SW 1271 (cell line): ENCODE measurements around the gene RMRP.

Experiments
- DNase-seq, 2 experiments: peaks; one replicate each; lab custom pipeline; 2025; lab: John Stamatoyannopoulos, UW

The RMRP gene

DNA sequence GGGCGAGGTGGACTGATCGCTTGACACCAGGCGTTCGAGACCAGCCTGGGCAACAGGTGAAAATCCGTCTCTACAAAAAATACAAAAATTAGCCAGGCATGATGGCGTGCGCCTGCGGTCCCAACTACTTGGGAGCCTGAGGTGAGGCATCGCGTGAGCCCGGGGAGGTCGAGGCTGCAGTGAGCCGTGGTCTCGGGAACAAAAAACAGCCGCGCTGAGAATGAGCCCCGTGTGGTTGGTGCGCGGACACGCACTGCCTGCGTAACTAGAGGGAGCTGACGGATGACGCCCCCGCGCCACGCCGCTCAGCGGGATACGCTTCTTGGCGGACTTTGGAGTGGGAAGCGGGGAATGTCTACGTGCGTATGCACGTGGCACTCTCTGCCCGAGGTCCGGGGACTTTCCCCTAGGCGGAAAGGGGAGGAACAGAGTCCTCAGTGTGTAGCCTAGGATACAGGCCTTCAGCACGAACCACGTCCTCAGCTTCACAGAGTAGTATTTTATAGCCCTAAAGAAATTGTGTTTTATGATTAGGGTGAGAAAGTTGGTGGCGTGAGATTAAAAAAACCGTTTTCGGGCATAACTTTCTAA is at the start of gene RMRP:
TSS of gene RMRP (minus strand) at position 474 of the 591 bp plus-strand sequence.
- DNase-seq = peak; percentile 89

DNA sequence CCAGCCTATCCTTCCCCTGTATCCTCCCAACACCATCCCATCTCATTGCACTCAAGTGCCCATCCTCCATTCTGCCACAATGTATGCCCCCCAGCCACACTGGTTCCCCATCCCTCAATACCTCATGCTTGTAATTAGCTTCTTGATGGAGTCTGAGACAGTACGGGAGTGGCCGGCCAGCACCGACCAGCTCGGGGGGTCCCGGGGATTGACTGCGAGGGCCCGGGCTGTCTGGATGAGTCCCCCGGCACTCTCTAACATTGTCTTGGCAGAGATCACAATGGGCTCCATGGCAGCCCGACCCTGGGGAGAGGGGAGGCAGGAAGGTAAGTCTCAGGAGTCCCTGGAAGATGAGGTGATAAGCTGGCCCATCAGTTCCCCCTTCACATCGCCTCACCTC is 49.1 kb upstream of the RMRP start:
- no peak for DNase-seq

DNA sequence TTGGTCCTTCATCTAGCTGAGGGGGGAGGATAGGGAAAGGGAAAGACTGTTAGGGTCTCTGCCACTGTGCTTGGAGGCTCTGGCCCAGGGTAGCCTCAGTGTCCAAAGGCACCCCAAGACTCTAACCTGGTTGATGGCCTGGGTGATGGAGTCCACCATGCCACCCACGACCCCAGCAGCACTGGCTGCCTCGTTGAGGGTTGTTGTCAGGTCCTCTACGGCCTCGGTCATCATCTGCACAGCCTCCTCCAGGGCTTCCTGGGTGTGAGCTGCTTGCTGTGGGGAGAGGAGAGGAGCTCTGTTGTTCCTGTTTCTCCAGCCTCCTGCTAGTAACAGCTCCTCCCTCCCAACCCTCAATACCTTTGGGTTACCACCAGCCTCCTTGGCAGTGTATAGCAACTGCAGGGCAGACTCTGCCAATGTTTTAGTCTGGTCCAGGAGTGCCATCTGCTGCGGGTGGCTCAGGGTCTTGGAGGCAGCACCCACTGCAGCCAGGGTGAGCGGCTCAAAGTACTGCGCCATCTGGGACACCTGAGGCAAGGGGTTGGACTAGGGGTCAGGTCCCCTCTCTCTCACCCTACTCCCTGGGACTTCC is 48.1 kb upstream of the RMRP start:
- DNase-seq = no peak

DNA sequence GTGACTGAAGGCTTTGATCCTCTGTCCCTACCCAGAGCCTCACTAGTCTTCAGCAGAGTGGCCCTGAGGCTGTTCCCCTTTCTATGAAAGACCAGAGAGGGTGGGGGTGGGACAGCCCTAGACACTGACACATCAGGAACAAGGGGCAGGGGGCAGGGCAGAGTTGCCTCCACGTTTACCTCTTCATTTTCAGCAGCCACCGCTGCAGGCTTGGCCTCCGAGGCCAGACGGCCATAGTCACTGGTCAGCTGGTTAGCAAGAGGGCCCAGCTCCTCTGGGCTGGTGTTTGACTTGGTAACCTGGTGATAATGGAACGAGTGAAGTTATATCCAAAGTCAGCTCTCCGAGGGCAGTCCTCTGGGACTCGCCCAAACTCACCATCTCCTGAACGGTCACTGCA is 47.6 kb upstream of the RMRP start:
- no peak for DNase-seq

DNA sequence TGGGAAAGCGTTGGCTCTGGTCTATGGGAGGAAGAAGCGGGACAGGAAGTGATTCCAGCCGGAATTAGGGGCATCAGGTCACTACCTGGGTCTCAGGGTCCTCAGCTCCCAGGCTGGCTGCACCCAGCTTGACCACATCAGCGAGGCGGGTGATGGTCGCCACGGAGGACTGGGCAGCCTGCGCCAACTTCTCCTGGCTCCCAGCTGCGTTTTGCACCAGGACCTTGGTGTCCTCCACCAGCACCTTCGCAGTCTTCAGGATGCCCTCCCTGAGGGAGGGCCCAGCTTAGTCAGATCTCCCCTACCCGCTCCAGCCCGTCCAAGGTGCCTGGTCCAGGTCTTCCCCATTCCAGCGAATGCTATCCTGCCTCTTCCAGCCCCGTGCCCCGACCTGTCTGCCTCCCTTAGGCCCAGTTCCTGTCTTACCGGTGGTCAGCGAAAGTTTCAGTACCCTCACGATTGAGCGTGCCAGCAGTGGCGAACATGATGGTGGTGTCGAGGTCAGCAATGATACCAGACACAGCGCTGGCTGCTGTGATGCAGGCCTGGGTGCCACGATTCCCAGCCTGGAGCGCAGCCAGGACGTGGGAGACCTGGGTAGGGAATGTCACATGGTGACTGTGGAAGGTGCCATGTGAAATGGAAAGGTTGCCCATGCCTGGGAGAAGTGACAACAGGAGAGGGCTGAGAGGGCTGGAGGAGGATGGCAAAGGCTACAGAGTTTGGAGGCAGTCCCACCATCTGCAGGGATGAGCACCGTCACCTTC is 46.3 kb upstream of the RMRP start:
- DNase-seq = no peak

DNA sequence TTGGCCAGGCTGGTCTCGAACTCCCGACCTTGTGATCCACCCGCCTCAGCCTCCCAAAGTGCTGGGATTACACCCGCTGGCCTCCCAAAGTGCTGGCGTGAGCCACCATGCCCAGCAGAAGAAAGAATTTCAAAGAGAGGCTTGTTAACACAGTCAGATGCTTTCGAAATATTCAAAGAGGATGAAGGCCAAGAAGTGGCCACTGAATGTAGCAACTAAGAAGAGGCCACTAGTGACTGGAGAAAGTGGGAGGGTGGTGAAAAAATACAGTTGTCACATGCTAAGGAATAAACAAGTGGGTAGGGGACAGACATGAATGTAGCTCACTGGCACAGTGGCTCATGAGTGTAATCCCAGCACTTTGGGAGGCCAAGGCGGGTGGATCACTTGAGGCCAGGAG is 44.9 kb upstream of the RMRP start:
- no peak for DNase-seq

DNA sequence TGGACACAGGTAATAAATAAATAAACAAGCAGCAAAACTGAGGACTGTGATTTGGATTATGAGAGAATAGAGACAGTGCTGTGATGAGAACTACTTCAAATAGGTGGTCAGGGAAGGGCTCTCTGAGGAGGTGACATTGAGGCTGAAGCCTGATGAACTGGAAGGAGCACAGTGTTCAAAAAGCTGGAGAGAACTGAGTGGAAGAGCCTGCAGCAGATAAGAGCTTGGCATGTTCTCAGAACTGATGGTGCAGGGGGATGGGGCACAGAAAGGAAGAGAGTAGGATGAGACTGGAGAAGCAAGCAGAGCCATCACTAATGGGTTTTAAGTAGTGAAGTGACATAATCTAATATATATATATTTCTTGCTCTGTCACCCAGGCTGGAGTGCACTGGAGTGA is 43.1 kb upstream of the RMRP start:
- DNase-seq = no peak

DNA sequence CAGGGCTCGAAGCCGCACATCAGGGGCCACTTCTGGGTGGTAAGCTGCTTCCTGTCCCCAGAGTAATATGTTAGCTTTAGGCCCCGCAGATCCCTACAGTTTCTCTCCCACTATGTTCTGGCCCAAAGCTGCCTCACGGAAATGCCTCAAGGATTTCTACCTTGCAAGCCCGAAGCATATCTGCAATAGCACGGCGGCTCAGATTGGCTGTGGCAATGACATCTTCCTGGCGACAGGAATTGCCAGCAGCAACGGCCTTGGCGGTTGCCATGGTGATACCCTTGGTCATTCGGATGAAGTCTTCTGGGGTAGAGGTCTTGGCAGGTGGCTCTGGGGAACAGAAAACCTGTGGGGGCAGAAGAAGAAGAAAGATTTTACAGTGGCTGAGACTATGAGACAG is 42.2 kb upstream of the RMRP start:
- DNase-seq = no peak

DNA sequence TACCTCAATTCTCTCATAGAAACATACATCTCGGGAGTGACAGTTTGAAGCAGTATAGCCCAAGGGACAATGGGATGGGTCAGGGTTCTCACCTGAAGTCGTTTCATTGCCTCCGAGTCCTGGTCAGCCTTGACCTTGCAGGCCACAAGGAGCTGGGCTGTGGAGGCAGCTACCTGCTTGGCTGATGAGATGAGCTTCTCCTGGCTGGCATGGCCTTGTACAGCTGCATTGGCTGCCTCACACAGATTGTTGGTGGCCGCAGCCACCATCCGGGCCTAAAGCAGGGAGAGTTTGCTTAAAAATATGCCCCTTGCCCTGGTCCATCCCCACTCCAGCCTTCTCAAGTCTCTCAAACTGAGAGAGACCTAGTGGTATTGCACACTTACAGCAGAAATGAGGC is 40.4 kb upstream of the RMRP start:
- no peak for DNase-seq

DNA sequence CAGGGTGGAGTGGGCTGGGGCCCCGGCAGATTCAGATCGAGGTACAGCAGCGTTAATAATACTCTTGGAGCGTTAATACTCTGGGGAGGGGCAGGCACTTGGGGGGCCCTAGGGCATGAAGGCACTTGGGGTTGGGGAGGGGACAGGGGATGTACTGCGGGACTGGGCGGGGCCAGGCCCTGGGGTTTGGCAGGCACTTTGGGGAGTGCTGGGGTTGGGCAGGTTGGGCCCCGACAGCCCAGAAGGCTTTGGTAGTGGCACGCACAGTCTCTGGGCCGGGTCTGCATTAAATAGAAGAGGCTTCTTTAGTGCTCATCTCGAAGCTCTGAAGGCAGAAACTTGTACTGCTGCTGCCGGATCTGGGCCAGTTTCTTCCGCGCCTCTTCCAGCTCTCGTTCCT is 39.7 kb upstream of the RMRP start:
- no peak for DNase-seq

DNA sequence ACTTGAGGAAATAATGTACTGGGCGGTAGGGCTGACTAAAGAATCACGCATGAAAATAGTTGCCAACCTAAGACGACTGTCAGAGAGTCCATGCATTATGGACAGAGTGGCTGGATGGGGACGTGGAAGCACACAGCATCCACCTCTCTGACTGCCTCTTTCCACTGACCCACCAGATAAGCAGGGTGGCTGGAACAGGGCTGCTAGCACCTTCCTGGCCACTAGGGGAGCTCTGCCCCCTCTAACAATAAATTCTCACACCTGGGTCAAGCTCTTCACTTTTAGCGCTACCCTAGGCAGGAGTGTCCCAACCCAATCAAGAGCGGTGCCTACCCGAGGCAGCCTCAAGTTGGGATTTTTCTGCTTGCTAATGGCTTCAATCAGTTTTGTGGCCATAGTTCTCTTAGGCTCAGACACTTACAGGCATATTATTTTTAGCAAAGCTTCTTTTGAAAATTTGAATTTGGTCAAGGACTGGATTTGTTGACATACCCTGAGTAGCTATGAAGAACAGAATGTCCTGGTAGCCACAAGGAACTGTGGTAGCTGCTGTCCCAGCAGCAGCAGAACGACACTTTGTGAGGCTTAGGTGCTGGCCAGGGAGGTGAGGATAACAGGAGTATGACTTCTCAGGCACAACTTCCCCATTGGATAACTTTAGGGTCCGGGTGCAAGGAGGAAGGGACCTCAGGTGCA is 38.8 kb upstream of the RMRP start:
- peak in 1 of 2 experiments; percentile 53 for DNase-seq

DNA sequence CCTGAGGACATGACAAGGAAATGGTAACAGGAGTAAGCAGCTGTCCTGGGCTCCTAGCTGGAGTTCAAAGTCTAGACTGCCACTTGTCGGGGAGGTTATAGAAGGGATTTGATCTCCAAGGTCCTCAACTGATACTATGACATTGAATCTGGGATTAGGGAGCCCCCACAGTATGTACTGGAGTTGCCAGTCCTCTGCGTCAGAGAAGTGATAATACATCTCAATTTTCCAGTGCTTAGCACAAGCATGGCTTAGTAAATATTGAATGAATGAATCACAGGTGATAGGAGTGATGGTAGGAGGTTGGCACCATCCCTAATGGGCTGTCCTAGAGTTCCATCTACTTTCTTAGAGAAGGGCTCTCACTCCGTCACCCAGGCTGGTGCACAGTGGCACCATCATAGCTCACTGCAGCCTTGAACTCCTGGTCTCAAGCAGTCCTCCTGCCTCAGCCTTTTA is 38.2 kb upstream of the RMRP start:
- no peak for DNase-seq

DNA sequence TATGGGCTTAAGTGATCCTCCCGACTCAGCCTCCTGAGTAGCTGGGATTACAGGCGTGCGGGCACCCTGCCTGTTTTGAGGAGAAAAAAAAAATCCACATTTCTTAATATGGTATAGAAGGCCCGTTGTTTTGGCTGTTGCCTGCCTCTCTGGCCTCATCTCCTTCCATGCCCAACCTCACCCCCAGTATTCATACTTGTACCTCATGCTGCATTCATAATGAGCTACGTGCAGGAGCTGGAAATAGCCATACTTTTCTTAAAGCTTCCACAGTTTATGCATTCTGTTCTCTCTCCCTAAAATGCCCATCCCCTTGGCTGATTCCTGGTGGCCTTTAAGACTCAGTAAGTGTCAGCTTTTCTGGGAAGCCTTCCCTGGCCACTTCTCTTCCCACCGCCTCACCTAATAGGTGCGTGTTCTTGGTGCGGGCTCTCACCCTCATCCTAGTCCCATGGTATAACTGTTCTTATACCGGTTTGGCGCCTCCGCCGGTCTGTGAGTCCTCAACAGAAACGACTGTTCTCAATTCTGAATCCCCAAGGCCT is 34.0 kb upstream of the RMRP start:
- no peak for DNase-seq

DNA sequence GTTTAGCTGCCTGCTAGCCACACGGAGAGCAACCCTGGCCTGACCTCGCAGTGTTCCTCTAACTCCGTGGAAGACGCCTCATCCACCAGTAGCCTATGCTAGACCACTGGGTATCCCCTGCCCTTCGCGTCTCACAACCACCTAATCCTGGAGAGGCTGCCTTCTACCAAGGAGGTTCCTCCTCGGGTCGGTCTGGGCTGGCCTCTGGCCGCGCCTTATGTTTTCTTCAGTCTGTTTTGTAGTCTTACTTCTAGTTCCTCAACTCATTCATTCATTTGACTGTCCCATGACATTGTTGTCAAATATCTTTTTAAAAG is 33.5 kb upstream of the RMRP start:
- no peak for DNase-seq

DNA sequence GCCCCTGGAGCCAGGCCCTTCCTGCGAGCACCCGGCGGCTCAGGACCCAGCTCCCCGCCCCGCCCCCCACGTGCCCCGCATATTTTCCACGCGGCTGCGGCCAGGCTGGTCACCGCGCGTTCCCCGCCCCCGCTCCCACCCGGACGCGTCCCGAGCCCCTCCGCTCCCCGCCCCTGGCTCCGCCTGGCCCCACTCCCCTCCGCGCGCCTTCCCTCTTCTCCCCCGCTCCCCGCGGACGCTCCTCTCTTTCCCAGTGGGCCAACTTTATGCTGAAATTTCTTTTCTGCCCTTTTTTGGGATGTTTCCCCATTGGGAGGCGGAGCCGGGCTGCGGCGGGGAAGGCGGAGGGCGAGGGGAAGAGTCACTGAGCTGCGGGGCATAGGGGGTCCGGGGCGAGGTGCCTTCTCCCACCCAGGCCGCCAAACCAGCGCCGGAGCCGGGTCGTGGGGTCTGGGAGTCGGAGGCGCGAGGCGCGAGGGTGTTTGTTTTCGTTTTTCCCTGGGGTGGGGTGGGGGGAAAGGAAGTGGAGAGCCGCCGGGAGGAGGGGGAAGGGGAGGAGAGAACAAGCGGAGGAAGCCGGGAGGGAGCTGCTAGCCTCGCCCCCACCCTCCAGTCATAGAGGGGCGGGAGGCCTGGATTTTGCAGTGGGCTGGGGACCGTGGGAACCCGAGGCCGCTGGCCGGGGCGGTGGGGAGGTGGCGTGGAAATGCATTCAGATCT is 33.0 kb upstream of the RMRP start:
- DNase-seq = peak in 1 of 2 experiments; percentile 36

DNA sequence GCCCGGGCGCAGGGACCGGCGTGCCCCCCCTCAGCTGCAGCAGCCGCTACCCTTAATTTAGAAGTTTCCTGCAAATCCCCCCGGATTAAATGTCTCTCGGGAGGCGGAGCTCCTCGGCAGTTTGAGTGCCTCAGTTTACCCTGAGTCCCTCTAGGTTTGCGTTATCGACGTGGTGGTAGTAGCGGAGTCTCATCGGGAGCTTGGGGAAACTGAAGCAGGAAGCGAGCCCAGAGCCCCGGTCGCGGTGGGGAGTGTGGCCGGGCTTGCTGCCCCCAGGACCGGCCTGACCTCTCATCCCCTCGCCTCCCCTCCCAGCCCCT is 32.4 kb upstream of the RMRP start:
- peak in 1 of 2 experiments; percentile 33 for DNase-seq

DNA sequence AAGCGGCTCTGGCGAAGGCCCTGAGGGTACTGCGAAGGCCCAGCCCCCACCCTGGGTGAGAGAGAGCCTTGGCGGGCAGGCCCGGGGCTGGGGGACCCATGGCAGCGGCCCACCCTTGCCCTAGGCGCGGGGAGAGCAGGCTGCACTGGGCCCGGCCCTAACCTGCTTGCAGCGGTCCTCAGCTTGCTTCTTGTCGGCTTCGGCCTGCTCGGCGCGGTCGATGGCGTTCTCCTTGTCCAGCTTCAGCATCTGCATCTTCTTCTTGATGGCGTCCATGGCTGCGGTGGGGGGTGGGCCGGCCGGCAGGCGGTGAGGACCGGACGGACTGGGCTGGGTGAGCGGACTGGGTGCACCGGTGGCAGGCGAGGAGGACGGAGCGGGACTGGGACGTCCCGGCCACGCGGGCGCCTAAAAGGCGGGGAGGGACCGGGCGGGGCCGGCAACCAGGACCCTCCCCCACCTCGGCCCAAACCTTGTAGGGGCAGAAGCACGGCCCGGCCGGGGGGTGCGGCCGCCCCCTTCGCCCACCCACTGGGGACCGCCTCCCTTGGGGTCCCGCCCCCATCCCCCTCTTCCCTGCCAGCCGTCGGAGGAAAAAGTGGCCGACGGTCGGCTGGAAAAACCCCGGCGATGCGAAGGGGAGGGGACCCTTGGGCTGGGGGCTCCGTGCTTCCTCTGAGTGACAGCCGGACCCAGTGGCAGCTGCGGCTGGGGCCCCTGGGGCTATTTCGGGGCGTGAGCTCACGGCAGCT is 31.9 kb upstream of the RMRP start, which contains the start of gene TPM2:
TSS of gene TPM2 (minus strand) at position 384 of the 752 bp plus-strand sequence. CDS start at position 276, 108 bp downstream.
- peak in 1 of 2 experiments; percentile 68 for DNase-seq

DNA sequence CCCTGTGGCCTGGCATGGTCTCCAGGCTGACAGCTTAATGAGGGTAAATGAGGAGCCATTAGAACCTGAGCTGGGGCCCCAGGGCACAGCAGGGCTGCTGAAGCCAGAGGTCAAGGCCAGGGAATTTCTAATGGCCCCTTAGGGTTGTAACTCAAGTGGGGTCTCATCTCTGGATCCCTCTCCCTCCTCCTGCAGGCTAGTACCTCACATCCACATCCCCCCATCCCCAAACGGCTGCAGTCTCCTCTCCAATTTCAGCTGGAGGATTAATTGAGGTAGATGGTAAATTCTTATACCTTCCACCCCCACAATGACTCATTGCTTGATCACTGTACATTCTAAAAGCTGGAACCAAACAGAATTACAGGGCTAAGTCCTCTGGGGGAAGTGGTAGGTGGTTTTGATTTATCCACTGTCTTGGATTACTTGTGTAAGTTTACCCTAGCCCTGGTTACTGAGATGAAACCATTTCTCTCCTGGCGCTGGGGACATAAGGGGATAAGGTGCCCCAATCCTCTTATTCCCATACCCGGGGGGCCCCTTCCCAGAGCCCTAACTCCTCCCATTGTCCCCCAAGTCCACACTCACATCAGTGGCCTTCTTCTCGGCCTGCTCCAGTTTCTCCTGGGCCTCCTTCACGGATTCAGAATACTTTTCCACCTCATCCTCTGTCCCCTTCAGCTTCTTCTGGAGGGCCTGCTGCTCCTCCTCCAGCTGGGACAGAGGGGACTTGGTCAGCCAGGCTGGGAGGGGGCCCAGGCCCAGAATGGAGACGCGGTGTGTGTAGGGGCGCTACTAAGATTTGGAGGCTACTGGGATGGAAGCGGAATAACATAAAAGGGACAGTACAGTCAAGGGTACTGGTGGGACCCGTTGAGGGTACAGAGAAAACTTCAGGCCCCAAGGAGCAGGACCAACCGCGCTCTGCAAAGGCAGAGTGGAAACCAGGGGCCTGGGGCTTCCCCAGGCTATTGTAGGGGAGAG is 31.0 kb upstream of the RMRP start:
- no peak for DNase-seq

DNA sequence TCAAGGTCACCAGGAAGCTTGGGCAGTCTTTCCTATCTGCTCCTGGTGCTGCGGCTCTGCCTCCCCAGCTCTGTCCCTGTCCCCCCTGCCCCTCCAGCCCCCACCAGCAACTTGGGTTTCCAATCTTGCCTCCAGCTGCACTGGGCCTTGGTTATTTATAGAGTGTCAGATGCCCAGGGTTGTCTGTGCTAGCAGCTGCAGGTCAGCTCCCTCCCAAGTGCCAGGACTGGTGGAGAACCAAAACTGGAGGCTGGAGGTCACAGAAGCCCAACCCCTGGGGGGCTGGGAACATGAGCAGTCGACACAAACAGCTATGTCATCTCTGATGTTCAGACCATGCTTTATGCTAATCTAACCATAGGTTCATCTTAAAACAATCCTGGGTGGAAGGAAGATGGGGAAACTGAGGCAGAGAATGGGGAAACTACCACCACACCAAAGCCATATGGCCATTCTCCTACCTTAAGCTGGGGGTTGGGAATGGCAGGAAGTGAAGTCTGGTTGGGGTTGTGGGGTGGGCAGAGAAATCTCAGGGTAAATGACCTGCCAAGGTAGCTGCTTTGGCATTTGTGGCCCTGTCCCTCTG is 30.2 kb upstream of the RMRP start:
- no peak for DNase-seq

DNA sequence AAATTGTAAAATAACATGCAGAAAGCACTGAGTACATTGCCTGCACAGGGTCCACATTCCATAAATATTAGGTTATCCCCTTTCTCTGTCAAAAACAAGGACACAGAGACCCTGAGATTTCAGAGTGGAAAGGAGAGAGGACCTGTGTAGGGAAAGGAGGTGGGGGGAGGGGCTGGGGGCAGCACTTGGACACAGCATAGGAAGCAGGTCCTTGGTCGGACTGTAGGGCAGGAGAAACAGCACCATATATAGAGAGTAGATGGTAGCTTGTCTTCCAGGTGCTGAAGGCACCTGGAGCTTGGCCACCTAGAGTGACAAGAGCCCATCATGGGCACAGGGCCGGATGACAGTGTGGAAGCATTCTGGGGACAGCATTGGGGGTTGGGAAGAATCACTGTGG is 29.5 kb upstream of the RMRP start:
- no peak for DNase-seq
